Measurements from ENCODE around the gene CHN1.
A peak's percentile ranks its signal among the peaks of the same experiment; 100 is the strongest.

The CHN1 gene

DNA sequence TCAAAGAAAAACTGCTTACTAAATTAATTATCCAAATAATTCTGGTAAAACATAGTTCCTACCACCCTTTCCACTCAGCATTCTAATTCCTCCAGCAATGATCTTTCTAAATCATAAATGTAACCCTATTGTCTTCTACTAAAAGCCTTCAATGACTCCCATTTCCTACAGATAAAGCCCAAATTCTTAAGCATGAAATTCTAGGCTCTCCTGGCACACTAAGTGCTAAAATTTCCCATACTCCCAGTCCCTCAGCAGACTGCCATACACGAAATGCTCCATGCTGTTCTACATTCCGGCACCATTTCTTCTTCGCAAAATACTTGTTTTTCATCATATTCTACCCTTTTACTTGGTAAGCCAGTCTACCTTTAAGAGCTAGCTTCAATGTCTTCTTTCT, 96.9 kb downstream of the CHN1 start:
- H3K4me3 ChIP-seq (ENCODE audit: low read length) = no peak overlapping the region
- TF ChIP-seq, protein P1, sequence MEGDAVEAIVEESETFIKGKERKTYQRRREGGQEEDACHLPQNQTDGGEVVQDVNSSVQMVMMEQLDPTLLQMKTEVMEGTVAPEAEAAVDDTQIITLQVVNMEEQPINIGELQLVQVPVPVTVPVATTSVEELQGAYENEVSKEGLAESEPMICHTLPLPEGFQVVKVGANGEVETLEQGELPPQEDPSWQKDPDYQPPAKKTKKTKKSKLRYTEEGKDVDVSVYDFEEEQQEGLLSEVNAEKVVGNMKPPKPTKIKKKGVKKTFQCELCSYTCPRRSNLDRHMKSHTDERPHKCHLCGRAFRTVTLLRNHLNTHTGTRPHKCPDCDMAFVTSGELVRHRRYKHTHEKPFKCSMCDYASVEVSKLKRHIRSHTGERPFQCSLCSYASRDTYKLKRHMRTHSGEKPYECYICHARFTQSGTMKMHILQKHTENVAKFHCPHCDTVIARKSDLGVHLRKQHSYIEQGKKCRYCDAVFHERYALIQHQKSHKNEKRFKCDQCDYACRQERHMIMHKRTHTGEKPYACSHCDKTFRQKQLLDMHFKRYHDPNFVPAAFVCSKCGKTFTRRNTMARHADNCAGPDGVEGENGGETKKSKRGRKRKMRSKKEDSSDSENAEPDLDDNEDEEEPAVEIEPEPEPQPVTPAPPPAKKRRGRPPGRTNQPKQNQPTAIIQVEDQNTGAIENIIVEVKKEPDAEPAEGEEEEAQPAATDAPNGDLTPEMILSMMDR (conservative IDR thresholded peaks at IDR 0.05; ENCODE audit: low read length) = no peak
- DNase-seq (ENCODE audit: low read depth) = no peak

DNA sequence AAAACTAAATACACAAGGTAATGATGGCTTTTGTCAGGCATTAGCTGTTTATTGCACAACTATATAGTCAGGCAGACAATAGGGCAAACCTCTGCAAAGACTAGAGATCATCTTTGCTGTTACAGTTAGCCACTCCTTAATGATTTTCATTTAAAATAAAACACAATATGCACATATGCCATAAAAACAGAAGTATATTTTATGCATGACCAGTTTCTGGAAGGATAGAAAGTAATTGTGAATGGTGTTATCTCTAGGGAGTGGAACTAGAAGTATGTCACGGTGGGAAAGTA, 102.0 kb downstream of the CHN1 start:
- DNase-seq (ENCODE audit: low read depth) = no peak
- H3K4me3 ChIP-seq (ENCODE audit: low read length) = no peak overlapping the region
- TF ChIP-seq, protein P1 (conservative IDR thresholded peaks at IDR 0.05; ENCODE audit: low read length) = no peak

DNA sequence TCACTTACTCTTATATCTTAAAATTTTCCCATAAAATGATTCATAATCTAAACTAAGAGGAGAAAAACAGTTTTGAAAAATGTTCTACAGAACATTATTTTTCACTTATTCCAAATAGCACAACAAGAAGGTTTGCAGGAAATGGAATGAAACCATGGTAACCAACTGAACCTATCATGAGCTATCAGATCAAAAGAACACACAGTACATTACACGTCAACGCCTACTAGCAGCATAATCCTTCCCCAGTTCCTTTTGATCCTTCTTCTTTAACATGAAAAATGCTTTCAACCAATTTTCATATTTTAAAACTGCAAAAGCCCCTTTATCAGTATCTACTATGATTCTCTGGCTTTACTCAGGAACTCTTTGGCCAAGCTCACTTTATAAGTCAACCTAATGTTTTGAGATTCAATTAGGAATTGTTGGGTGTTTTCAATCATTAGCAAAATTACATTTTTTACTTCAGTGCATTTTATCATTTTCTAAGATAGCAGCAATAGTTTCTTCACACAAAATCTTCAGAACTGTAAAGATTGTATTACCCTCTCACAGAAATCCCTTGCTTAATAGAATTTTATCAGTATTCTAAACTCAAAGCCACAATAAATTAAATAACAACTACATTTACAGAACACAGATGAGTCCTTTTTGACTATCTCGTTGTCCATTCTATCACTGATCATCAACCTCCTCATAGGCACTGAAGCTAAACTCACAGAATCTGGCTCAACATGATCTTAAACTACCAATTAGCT, 102.5 kb downstream of the CHN1 start:
- TF ChIP-seq, protein P1 (conservative IDR thresholded peaks at IDR 0.05; ENCODE audit: low read length) = no peak
- peak; percentile 23 for DNase-seq (ENCODE audit: low read depth)
- H3K4me3 ChIP-seq (ENCODE audit: low read length) = no peak overlapping the region

DNA sequence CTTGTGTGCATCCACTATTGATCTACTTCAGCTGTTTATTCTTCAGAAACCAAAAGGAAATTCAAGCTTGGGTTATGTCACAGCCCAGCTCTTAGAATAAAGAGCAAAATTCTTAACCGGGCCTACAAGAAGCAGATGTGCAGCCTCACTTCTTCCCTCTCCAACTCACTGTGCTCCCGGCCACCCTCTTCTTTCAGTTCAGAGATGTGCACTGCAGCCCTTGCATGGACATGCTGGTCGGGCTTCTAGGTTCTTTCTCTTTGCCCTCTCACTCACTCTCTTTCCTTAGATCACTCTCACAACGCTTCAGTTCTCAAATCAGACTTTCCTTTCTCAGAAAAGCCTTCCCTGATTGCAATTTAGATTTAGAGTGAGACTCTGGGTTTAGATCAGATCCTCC, 104.1 kb downstream of the CHN1 start:
- TF ChIP-seq, protein P1 (conservative IDR thresholded peaks at IDR 0.05; ENCODE audit: low read length) = peak; percentile 33
- DNase-seq (ENCODE audit: low read depth) = peak; percentile 61
- H3K4me3 ChIP-seq (ENCODE audit: low read length) = peak overlapping the region; percentile 42

DNA sequence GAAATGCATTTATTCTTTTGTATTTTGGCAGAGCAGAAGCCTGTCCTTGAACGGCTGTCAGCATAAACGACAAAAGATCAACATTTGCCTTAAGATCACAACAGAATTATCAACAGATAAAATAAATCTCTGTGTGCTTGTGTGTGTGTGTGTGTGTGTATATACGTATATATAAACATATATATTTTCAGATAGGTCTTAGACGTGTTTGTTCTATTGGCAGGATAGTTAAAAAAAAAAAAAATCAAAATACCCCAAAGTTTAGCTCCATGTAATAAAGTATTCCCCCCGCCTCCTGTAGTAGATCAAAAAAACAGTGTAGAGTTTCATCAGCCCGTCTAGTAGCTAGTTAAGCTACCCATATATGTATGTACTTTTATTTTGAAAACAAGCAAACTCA, 107.9 kb downstream of the CHN1 start:
- no peak for DNase-seq (ENCODE audit: low read depth)
- TF ChIP-seq, protein P1 (conservative IDR thresholded peaks at IDR 0.05; ENCODE audit: low read length) = no peak
- no peak overlapping the region for H3K4me3 ChIP-seq (ENCODE audit: low read length)

DNA sequence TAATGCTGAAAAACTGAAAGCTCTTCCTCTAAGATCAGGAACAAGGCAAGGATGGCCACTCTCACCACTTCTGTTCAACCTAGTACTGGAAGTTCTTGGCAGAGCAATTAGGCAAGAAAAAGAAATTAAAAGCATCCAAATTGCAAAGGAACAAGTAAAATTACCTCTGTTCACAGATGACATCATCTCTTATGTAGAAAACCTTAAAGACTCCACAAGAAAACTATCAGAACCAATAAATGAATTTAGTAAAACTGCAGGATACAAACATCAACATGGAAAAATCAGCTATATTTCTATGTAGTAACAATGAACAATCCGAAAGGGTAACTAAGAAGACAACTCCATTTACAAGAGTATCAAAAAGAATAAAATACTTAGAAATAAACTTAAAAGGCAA, 112.2 kb downstream of the CHN1 start:
- DNase-seq (ENCODE audit: low read depth) = no peak
- TF ChIP-seq, protein P1 (conservative IDR thresholded peaks at IDR 0.05; ENCODE audit: low read length) = no peak
- no peak overlapping the region for H3K4me3 ChIP-seq (ENCODE audit: low read length)

DNA sequence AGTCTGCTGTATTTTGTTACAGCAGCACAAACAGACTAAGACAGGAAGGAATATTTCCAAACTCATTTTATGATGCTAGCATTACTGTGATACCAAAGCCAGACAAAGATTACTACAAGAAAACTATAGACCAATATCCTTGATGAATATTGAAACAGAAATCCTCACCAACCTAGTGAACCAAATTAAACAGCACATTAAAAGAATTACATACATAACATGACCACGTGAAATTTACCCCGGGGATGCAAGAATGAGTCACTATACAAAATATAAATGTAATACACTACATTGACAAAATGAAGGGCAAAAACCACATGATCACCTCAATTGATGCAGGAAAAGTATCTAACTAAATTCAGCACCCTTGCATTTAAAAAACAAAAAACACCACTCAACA, 112.6 kb downstream of the CHN1 start:
- H3K4me3 ChIP-seq (ENCODE audit: low read length) = no peak overlapping the region
- DNase-seq (ENCODE audit: low read depth) = no peak
- TF ChIP-seq, protein P1 (conservative IDR thresholded peaks at IDR 0.05; ENCODE audit: low read length) = no peak
